GM19455 (cell line): ENCODE data around the gene MAN2B1.
A peak's percentile ranks its signal among the peaks of the same experiment; 100 is the strongest.
"Not testable (repeated sequence)": the region's sequence is repeated elsewhere in the genome, so short reads cannot be mapped to it uniquely, and the experiment has no call there.

Source experiments
- ATAC-seq: cut with Tn5 transposase; IDR thresholded peaks from one replicate; pipeline ENCODE4 v1.9.1; 2021; ENCODE audit not compliant: unreplicated experiment

MAN2B1 gene

GRCh38 chr19:12666265-12667048 is at the start of gene MAN2B1, which contains the start of gene WDR83:
MAN2B1 (minus strand) TSS chr19:12666742; CDS start chr19:12666701, 41 bp downstream.
WDR83 (plus strand) TSS chr19:12666807; CDS start chr19:12669791, 2,984 bp downstream.
- peak; percentile 58 for ATAC-seq

GRCh38 chr19:12715929-12716328 is 49.4 kb upstream of the MAN2B1 start:
- no peak for ATAC-seq

- no peak for ATAC-seq
These were observed 48.6 kb upstream of the MAN2B1 start for GRCh38 chr19:12715102-12715501.

GRCh38 chr19:12713304-12713703 is 46.8 kb upstream of the MAN2B1 start:
- not testable (repeated sequence) for ATAC-seq

GRCh38 chr19:12712077-12712476 is 45.5 kb upstream of the MAN2B1 start:
- ATAC-seq: not testable (repeated sequence)

- no peak for ATAC-seq
These were observed 44.6 kb upstream of the MAN2B1 start for GRCh38 chr19:12711187-12711586.

- ATAC-seq: no peak
These were observed 42.1 kb upstream of the MAN2B1 start for GRCh38 chr19:12708641-12709040.

GRCh38 chr19:12706332-12706718 is 39.8 kb upstream of the MAN2B1 start:
- ATAC-seq: no peak

GRCh38 chr19:12705654-12706331 is 39.3 kb upstream of the MAN2B1 start:
- ATAC-seq: no peak

- no peak for ATAC-seq
These were observed 38.6 kb upstream of the MAN2B1 start for GRCh38 chr19:12705169-12705568.

- ATAC-seq: no peak
These were observed 36.5 kb upstream of the MAN2B1 start for GRCh38 chr19:12703046-12703445.

GRCh38 chr19:12701596-12702282 is 35.2 kb upstream of the MAN2B1 start:
- ATAC-seq: no peak

GRCh38 chr19:12698138-12698537 is 31.6 kb upstream of the MAN2B1 start:
- no peak for ATAC-seq

GRCh38 chr19:12697425-12697824 is 30.9 kb upstream of the MAN2B1 start:
- ATAC-seq: not testable (repeated sequence)

- ATAC-seq: peak; percentile 67
These were observed 30.1 kb upstream of the MAN2B1 start, which contains the start of gene FBXW9 for GRCh38 chr19:12696366-12697335. FBXW9 (minus strand) TSS chr19:12696631; CDS start chr19:12696581, 50 bp downstream.

- ATAC-seq: peak; percentile 7
These were observed 29.4 kb upstream of the MAN2B1 start for GRCh38 chr19:12695997-12696365.

GRCh38 chr19:12695514-12695913 is 29.0 kb upstream of the MAN2B1 start:
- no peak for ATAC-seq

- no peak for ATAC-seq
These were observed 28.6 kb upstream of the MAN2B1 start for GRCh38 chr19:12695096-12695495.

- ATAC-seq: no peak
These were observed 28.1 kb upstream of the MAN2B1 start for GRCh38 chr19:12694641-12695040.

- ATAC-seq: no peak
These were observed 26.4 kb upstream of the MAN2B1 start for GRCh38 chr19:12692960-12693359.
